MCF 10A (cell line): ENCODE data around the gene FAM216B. TPM values are rescaled to one million over a fixed set of nuclear protein-coding genes. Genes with fewer than 3 reads are reported as not detected.

ENCODE experiments used
- BruUV-seq: library from RNA; stranded (reverse); fragments of 400-500 nt; replicated peaks from 2 replicates; lab custom pipeline; 2021; lab: Mats Ljungman, UMichigan
- CTCF ChIA-PET: fragments of 300-600 bp; sonication (Branson Sonifier 250); formaldehyde crosslinking; extraction: SDS; loops from one replicate; lab custom pipeline; 2021; ENCODE audit warnings: antibody characterized with exemption, inconsistent platforms; lab: Yijun Ruan, JAX
- POLR2A ChIA-PET: fragments of 300-600, 350-650 bp; sonication (Branson Sonifier 250); formaldehyde crosslinking; extraction: SDS; loops from one replicate; lab custom pipeline; 2020; ENCODE audit warnings: antibody characterized with exemption, inconsistent platforms; lab: Yijun Ruan, JAX
- DNase-seq: peaks from one replicate; pipeline ENCODE4 v3.0.0-alpha.2; 2018; ENCODE audit not compliant: unreplicated experiment
- H3K27ac Mint-ChIP-seq: one replicate; pipeline ENCODE4 v1.8.0; 2022; ENCODE audit warnings: mild to moderate bottlenecking, low read depth, mixed read lengths; ENCODE audit not compliant: unreplicated experiment
- H3K27me3 Mint-ChIP-seq: one replicate; pipeline ENCODE4 v1.8.0; 2022; ENCODE audit warnings: mixed read lengths; ENCODE audit not compliant: insufficient read depth, unreplicated experiment
- H3K36me3 Mint-ChIP-seq: one replicate; pipeline ENCODE4 v1.8.0; 2022; ENCODE audit warnings: mild to moderate bottlenecking, moderate library complexity, mixed read lengths; ENCODE audit not compliant: insufficient read depth, unreplicated experiment
- H3K4me1 Mint-ChIP-seq: one replicate; pipeline ENCODE4 v1.8.0; 2022; ENCODE audit warnings: mixed read lengths; ENCODE audit not compliant: insufficient read depth, unreplicated experiment
- H3K4me3 Mint-ChIP-seq: one replicate; pipeline ENCODE4 v1.8.0; 2022; ENCODE audit warnings: mild to moderate bottlenecking, moderate library complexity, mixed read lengths; ENCODE audit not compliant: unreplicated experiment
- H3K9me3 Mint-ChIP-seq: one replicate; pipeline ENCODE4 v1.8.0; 2022; ENCODE audit warnings: mixed read lengths; ENCODE audit not compliant: unreplicated experiment
- intact Hi-C: fragments of 100-400 bp; cut with micrococcal nuclease; formaldehyde crosslinking; loops from 2 replicates; pipeline ENCODE4 v1.14.1; 2022
- total RNA-seq: library from RNA; stranded (reverse); gene quantifications from 2 replicates; pipeline ENCODE4 v1.2.3, GENCODE V29; 2022
- TF ChIP-seq, protein P1 (sequence below): fragments of 200-600 bp; IDR thresholded peaks from one replicate; pipeline ENCODE4 v1.8.0; 2022; ENCODE audit warnings: antibody characterized with exemption, mild to moderate bottlenecking; ENCODE audit not compliant: unreplicated experiment

FAM216B gene
- total RNA-seq, 1 experiment from 2014 or later, result not detected

- DNase-seq, result peak; percentile 76
- POLR2A ChIA-PET, result no interaction called here
- Mint-ChIP-seq H3K36me3 (no peaks in the 10 kb centered on the region), H3K4me1 (peaks cover 9% of the 10 kb centered on the region), H3K4me3 (no peak overlapping the region), H3K9me3 (no peaks in the 10 kb centered on the region), H3K27me3 (no peaks in the 10 kb centered on the region), H3K27ac (no peak overlapping the region)
- no TSS peak for BruUV-seq
- TF ChIP-seq, protein P1, sequence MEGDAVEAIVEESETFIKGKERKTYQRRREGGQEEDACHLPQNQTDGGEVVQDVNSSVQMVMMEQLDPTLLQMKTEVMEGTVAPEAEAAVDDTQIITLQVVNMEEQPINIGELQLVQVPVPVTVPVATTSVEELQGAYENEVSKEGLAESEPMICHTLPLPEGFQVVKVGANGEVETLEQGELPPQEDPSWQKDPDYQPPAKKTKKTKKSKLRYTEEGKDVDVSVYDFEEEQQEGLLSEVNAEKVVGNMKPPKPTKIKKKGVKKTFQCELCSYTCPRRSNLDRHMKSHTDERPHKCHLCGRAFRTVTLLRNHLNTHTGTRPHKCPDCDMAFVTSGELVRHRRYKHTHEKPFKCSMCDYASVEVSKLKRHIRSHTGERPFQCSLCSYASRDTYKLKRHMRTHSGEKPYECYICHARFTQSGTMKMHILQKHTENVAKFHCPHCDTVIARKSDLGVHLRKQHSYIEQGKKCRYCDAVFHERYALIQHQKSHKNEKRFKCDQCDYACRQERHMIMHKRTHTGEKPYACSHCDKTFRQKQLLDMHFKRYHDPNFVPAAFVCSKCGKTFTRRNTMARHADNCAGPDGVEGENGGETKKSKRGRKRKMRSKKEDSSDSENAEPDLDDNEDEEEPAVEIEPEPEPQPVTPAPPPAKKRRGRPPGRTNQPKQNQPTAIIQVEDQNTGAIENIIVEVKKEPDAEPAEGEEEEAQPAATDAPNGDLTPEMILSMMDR, result no peak
- intact Hi-C loops, result no loop called here
- CTCF ChIA-PET, result no interaction called here
These were observed 51.1 kb downstream of the FAM216B start for GRCh38 chr13:42832341-42833096.

- no peaks in the 10 kb centered on the region for H3K27me3 Mint-ChIP-seq
- no peaks in the 10 kb centered on the region for H3K9me3 Mint-ChIP-seq
- H3K36me3 Mint-ChIP-seq, result no peaks in the 10 kb centered on the region
- H3K27ac Mint-ChIP-seq, result no peak overlapping the region
- DNase-seq, result no peak
- no TSS peak for BruUV-seq
- ChIA-PET CTCF (no interaction called here), POLR2A (no interaction called here)
- TF ChIP-seq, protein P1, result no peak
- H3K4me1 Mint-ChIP-seq, result peaks cover 9% of the 10 kb centered on the region
- intact Hi-C loops, result no loop called here
- no peak overlapping the region for H3K4me3 Mint-ChIP-seq
These were observed 53.6 kb downstream of the FAM216B start for GRCh38 chr13:42834946-42835345.

DNA sequence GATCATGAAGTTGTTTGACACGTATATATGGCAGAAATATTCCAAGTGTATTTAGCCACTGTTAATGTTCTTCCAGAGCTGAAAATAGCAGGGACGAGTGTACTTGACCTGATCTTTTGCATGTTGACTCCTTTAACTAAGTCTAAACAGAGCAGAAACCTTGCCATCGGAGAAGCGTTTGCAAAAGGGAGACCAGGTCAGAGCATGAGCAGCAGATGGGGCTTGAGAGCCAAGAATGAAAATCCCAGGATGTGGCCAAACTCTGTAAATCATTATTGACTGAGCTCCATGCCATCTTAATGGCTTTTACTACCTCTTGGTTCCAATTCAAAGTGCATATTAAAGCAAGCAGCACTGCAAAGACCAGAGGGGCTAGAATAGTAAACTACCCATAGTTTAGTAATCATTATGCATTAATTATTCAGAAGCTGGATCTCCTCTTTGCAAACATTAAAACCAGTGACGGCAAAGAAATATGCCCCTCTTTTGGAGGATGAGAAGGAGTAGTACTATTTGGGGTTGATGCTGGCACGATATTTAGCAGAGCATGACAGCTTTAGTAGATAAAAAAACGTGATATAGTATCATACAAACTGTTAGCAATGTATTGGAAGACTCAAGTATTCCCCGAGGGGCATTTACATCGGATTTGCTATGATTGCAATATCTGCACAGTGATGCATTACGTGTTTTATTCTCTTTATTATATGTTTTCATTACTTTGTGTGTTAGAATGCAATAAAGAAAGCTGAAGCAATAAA is 55.7 kb downstream of the FAM216B start:
- TF ChIP-seq, protein P1, result no peak
- ChIA-PET POLR2A (interaction anchor here (1.0 kb wide), 1 partner anchor 11 kb away, joined by 3 read pairs; no protein-coding TSS in a partner anchor), CTCF (interaction anchor here (0.5 to 1.5 kb wide), 6 partner anchors 13 to 306 kb away, joined by 3 to 8 read pairs (median 4); no protein-coding TSS in a partner anchor)
- Mint-ChIP-seq H3K27me3 (no peaks in the 10 kb centered on the region), H3K9me3 (no peaks in the 10 kb centered on the region), H3K27ac (no peak overlapping the region), H3K4me3 (no peak overlapping the region), H3K36me3 (no peaks in the 10 kb centered on the region), H3K4me1 (peaks cover 6% of the 10 kb centered on the region)
- BruUV-seq, result no TSS peak
- peak; percentile 12 for DNase-seq
- intact Hi-C loops, result no loop called here

Other genes starting within 250 kb of the FAM216B start
- gene TNFSF11, start 207.4 kb upstream of the FAM216B start, total RNA-seq, result not detected in 2 replicates
- gene EPSTI1, start 210.7 kb downstream of the FAM216B start, total RNA-seq, result not detected in 2 replicates
- gene DNAJC15, start 242.0 kb downstream of the FAM216B start, total RNA-seq, result 32.4 and 34.0 TPM in 2 replicates